ENCODE results near the gene TMPRSS15.

TMPRSS15 gene

GRCh38 chr21:18424276-18424675 is 20.7 kb upstream of the TMPRSS15 start (continued):
- TF ChIP-seq ZNF391 (tag by site-specific recombination; IDR thresholded peaks at IDR 0.05; ENCODE audit: borderline replicate concordance, low read depth) = no peak
- no peak for TF ChIP-seq ZNF366 (tag by site-specific recombination; conservative IDR thresholded peaks at IDR 0.05)
- no peak for TF ChIP-seq ZNF571 (tag by site-specific recombination; IDR thresholded peaks at IDR 0.05)
- no peak for TF ChIP-seq ZNF146 (tag by site-specific recombination; IDR thresholded peaks at IDR 0.05)
- no peak for TF ChIP-seq KLF17 (tag by site-specific recombination; IDR thresholded peaks at IDR 0.05)
- no peak for TF ChIP-seq ZNF629 (tag by site-specific recombination; IDR thresholded peaks at IDR 0.05)
- no peak for TF ChIP-seq FEZF1 (tag by site-specific recombination; IDR thresholded peaks at IDR 0.05)
- no peak for TF ChIP-seq ZNF513 (tag by site-specific recombination; IDR thresholded peaks at IDR 0.05)
- no peak for TF ChIP-seq KLF9 (tag by site-specific recombination; IDR thresholded peaks at IDR 0.05; ENCODE audit: low read depth)

GRCh38 chr21:18417141-18417790 is 13.7 kb upstream of the TMPRSS15 start:
- POLR2A ChIA-PET = no interaction called here
- Histone ChIP-seq H3K27ac (ENCODE audit: extremely low read depth, low read depth, low read length) (no peak overlapping the region), H3K36me3 (ENCODE audit: control insufficient read depth in 2 of 2, insufficient read depth in 1 of 2, low read length in 2 of 2) (no peaks in the 10 kb centered on the region), H3K9me3 (ENCODE audit: control insufficient read depth, insufficient read depth, low read depth, low read length) (peaks cover 2% of the 10 kb centered on the region; the same call in 1 of the 2 replicates), H3K4me1 (ENCODE audit: control insufficient read depth, insufficient read depth, low read length) (no peaks in the 10 kb centered on the region), H3K4me3 (ENCODE audit: low read depth, low read length) (no peak overlapping the region)
- no peak for TF ChIP-seq TCF7L2 (IDR thresholded peaks at IDR 0.05; ENCODE audit: borderline replicate concordance, low read depth, low read length)
- no peak for TF ChIP-seq ZNF518A (tag by site-specific recombination; conservative IDR thresholded peaks at IDR 0.05; ENCODE audit: low read depth)
- TF ChIP-seq ZNF768 (tag by site-specific recombination; IDR thresholded peaks at IDR 0.05) = no peak
- TF ChIP-seq ZNF558 (tag by site-specific recombination; IDR thresholded peaks at IDR 0.05) = no peak
- no peak for TF ChIP-seq ZFP37 (tag by site-specific recombination; IDR thresholded peaks at IDR 0.05)
- no peak for TF ChIP-seq ZBTB7A (tag by site-specific recombination; IDR thresholded peaks at IDR 0.05; ENCODE audit: low read depth)
- CTCF ChIA-PET = no interaction called here

- Histone ChIP-seq H3K4me3 (ENCODE audit: low read depth, low read length) (no peak overlapping the region), H3K9me3 (ENCODE audit: control insufficient read depth, insufficient read depth, low read depth, low read length) (peaks cover 2% of the 10 kb centered on the region; the same call in 1 of the 2 replicates), H3K27ac (ENCODE audit: extremely low read depth, low read depth, low read length) (no peak overlapping the region), H3K4me1 (ENCODE audit: control insufficient read depth, insufficient read depth, low read length) (no peaks in the 10 kb centered on the region), H3K36me3 (ENCODE audit: control insufficient read depth in 2 of 2, insufficient read depth in 1 of 2, low read length in 2 of 2) (no peaks in the 10 kb centered on the region)
- no peak for TF ChIP-seq ZBTB8A (tag by site-specific recombination; IDR thresholded peaks at IDR 0.05)
- no peak for TF ChIP-seq ZNF768 (tag by site-specific recombination; IDR thresholded peaks at IDR 0.05)
- TF ChIP-seq SP2 (tag by site-specific recombination; IDR thresholded peaks at IDR 0.05) = no peak
- TF ChIP-seq PRDM1 (tag by site-specific recombination; IDR thresholded peaks at IDR 0.05) = 0 out of 2 replicates have a peak, but pooled peaks have one; percentile 19
- TF ChIP-seq ZNF677 (tag by site-specific recombination; IDR thresholded peaks at IDR 0.05) = no peak
- TF ChIP-seq ZNF2 (tag by site-specific recombination; IDR thresholded peaks at IDR 0.05) = no peak
- ChIA-PET POLR2A (no interaction called here), CTCF (interaction anchor here (1.3 kb wide), 1 partner anchor 27 kb away, joined by 3 read pairs; no protein-coding TSS in a partner anchor)
These were observed 8.0 kb upstream of the TMPRSS15 start for GRCh38 chr21:18411565-18411964.
